Vagina (tissue), 2 donors: ENCODE measurements around the gene FBXO42.
"Not testable (repeated sequence)": the region's sequence is repeated elsewhere in the genome, so short reads cannot be mapped to it uniquely, and the experiment has no call there.

Source experiments
- POLR2AphosphoS5 ChIP-seq, 2 donors: sonication (generic); formaldehyde crosslinking; IDR thresholded peaks; one replicate each; pipeline ENCODE4 v1.9.0; 2017; ENCODE audit warnings: antibody characterized with exemption in 2 of 2, mild to moderate bottlenecking in 2 of 2, low read depth in 1 of 2; ENCODE audit not compliant: insufficient read depth in 1 of 2
- TF ChIP-seq, protein P1 (sequence below), 3 experiments: fragments of 450-650 bp in 2 of 3; fragments of 200-600 bp in 1 of 3; sonication (generic) in 1 of 3; IDR thresholded peaks; one replicate each; pipeline ENCODE4 v1.5.1; 2017 to 2019; ENCODE audit warnings: antibody characterized with exemption in 3 of 3, mild to moderate bottlenecking in 2 of 3, moderate library complexity in 2 of 3

- TF ChIP-seq, protein P1, sequence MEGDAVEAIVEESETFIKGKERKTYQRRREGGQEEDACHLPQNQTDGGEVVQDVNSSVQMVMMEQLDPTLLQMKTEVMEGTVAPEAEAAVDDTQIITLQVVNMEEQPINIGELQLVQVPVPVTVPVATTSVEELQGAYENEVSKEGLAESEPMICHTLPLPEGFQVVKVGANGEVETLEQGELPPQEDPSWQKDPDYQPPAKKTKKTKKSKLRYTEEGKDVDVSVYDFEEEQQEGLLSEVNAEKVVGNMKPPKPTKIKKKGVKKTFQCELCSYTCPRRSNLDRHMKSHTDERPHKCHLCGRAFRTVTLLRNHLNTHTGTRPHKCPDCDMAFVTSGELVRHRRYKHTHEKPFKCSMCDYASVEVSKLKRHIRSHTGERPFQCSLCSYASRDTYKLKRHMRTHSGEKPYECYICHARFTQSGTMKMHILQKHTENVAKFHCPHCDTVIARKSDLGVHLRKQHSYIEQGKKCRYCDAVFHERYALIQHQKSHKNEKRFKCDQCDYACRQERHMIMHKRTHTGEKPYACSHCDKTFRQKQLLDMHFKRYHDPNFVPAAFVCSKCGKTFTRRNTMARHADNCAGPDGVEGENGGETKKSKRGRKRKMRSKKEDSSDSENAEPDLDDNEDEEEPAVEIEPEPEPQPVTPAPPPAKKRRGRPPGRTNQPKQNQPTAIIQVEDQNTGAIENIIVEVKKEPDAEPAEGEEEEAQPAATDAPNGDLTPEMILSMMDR (IDR thresholded peaks at IDR 0.05): not testable (repeated sequence)
- not testable (repeated sequence) for TF ChIP-seq POLR2AphosphoS5 (IDR thresholded peaks at IDR 0.05; ENCODE audit: insufficient read depth in 1 of 2, low read depth in 1 of 2)
These were observed 129.6 kb downstream of the FBXO42 start for GRCh38 chr1:16222716-16223115.
